Renal cortex interstitium (tissue), 15 donors: ENCODE results near the gene ETNPPL. TPM values are rescaled to one million over a fixed set of nuclear protein-coding genes. Genes with fewer than 3 reads are reported as not detected.

Experiments used
- DNase-seq, 11 donors: peaks; one replicate each; pipeline ENCODE4 v3.0.0-alpha.2; 2013; ENCODE audit warnings: low read depth in 9 of 11, low spot score in 4 of 11; ENCODE audit errors: extremely low read depth in 1 of 11
- long read RNA-seq, 16 experiments: transcript quantifications; one replicate each; lab custom pipeline, GENCODE V29; 2026
- polyA plus RNA-seq, 3 donors: library from polyadenylated mRNA; unstranded; fragments of 120-200 nt; gene quantifications; one replicate each; pipeline ENCODE4 v1.2.1, GENCODE V29; 2013; ENCODE audit not compliant: insufficient read length in 3 of 3

Gene ETNPPL
- polyA plus RNA-seq = under 1 TPM; 0.13 to 0.33 (median 0.24) TPM
- long read RNA-seq, donor 1 = 0 reads
- long read RNA-seq, donor 2 = 0 reads
- long read RNA-seq, donor 3 = 0 reads
- long read RNA-seq, donor 4, partial matches to known transcripts = 0 of 1 reads
- long read RNA-seq, donor 4, other reads (novel, unspliced or antisense) = 0 of 1 reads
- long read RNA-seq, donor 5 = 0 reads
- long read RNA-seq, donor 6 = 0 reads
- long read RNA-seq, donor 7 = 0 reads
- long read RNA-seq, donor 8 = 0 reads
- long read RNA-seq, donor 9 = 0 reads
- long read RNA-seq, donor 10 = 0 reads
- long read RNA-seq, donor 11 = 0 reads
- long read RNA-seq, donor 12 = 0 reads
- long read RNA-seq, donor 13 = 0 reads
- long read RNA-seq, donor 14 = 0 reads
- long read RNA-seq, donor 15 = 0 reads
- long read RNA-seq, donor 16 = 0 reads

DNA sequence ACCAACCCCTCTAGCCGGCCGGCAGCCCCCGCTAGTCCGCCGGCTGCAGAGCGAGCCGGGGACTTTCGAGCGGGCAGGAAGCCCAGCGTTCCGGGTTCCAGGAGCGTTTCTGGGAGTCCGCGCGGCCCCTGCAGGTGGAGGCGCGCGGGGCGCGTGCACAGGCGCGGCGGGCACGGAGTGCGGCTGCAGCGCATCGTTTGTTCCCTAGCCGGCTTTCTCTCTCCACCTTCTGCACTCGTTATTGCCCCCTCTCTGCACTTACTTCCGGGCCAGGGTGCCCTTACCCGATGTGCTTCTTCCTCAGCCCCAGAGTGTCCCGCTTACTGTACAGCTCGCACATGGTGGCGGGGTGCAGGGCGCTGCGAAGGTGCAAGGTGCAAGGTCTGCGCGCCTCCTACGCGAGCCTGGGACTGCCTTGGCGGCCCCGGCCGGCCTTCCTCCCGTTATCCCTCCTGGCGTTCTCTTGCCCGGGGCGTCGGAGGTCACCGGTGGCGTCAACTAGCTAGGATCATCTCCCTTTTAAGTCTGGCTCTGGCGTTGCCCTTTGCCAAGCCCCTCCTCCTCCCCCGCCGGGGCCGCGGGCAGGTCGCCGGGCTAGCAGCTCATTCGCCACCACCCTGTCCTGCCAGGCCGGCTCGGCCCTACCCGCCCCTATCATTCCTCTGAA lies at the start of gene ETNPPL:
Gene ETNPPL, minus strand, starts transcription at position 495 of the 667 bp plus-strand sequence. Its CDS starts 155 bp downstream, at position 340.
- peak in 6 of 11 donors; percentile 21 to 42 (median 32) for DNase-seq

GRCh38 chr4:108811486-108811885 lies 48.6 kb upstream of the ETNPPL start:
- DNase-seq = no peak

GRCh38 chr4:108810087-108810486 lies 47.2 kb upstream of the ETNPPL start:
- no peak for DNase-seq

GRCh38 chr4:108804648-108805273 lies 41.9 kb upstream of the ETNPPL start:
- no peak for DNase-seq

GRCh38 chr4:108799306-108799705 lies 36.5 kb upstream of the ETNPPL start:
- DNase-seq = no peak

DNA sequence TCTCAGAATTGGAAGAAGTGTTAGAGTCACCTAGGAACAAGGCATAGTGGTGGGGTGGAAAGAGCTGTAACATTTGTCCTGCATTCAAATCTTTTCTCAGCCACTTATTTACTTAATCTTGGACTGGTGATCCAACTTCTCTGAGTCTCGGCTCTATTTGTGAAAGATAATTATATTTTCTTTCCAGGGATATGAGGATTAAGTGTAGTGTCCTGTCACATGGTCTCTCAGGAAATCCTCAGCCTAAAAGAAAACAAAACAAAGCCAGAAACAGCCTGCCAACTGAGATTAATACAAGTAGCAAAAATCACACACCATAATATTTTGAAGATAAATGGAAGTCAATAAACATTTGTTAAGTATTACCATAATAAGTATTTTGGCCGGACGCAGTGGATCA lies 33.3 kb upstream of the ETNPPL start:
- no peak for DNase-seq

- DNase-seq = no peak
Observed at GRCh38 chr4:108795733-108796132, 32.9 kb upstream of the ETNPPL start.

GRCh38 chr4:108794136-108794535 lies 31.3 kb upstream of the ETNPPL start:
- no peak for DNase-seq

- no peak for DNase-seq
Observed at GRCh38 chr4:108793415-108793814, 30.6 kb upstream of the ETNPPL start.

- no peak for DNase-seq
Observed at GRCh38 chr4:108788731-108789130, 25.9 kb upstream of the ETNPPL start.

- DNase-seq = no peak
Observed at GRCh38 chr4:108787724-108788123, 24.9 kb upstream of the ETNPPL start.

- no peak for DNase-seq
Observed at GRCh38 chr4:108787106-108787505, 24.3 kb upstream of the ETNPPL start.

DNA sequence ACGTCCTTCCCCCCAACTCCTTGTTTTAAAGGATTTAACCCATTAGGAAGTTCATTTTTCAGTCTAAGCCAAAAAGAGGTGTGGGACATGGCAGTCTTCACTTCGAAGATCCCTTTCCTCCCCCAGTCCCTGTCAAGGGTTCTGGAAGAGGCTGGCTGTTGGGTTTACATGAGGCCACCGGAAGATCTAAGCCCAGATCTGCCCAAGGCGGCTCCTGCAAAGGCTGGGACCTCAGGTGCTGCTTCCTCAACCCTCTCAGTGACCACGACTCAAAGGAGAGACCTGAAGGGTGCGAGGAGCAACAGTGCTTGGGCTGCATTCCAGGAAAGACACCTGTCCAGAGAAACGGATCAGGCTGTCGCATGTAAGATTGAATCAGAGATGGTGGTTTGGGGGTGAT lies 23.5 kb upstream of the ETNPPL start:
- DNase-seq = no peak

DNA sequence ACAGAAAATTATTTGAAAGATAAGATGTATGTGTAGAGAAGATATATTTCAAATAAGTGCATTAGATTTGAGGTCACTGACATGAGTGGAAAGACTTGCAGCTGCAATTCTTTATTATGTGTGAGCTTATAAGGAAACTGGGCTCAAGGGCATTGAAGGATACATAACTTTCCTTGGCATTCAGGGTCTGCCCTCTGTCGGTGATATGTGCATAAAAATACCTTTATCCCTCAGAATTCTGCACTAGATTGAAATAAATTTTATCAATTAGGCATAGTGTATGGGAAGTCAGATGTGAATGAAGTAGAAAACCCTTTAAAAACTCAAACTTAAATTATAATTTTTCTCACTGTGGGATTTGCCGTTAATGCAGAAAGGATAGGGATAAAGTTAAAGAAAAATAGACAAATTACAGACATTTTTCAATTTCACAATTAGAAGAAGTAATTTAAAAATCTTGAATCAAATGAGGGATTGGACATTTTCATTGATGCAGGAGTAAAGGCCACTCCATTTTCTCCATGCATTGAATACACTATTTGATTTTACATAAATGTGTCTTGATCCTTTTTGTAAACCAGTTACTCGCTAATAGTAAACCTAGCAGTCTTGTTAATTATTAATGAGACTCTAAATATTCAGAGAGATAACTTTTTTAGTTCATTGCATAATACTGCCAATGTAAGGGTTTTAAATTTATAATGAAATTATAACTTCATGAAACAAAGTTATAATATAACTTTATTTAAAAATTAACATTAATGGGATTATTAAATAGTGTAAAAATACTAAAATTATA lies 21.0 kb upstream of the ETNPPL start:
- no peak for DNase-seq

- DNase-seq = no peak
Observed at GRCh38 chr4:108779958-108780357, 17.1 kb upstream of the ETNPPL start.

DNA sequence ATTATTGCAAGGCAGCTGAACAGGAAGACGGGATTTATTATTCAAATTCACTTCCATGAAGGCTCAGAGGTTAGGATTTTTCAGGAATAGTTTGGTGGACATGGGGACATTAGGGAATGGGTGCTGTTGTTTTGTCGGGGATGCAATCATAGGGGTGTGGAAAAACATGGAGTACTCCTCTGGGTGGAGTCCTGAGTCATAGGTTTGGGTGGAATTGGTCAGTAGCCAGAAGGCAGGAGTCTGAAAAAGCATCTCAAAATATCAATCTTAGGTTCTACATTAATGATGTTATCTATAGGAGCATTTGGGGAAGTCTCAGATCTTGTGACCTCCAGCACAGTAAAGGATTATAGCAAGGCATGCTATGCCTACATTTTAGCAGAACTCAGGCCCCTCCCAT lies 14.5 kb upstream of the ETNPPL start:
- no peak for DNase-seq

DNA sequence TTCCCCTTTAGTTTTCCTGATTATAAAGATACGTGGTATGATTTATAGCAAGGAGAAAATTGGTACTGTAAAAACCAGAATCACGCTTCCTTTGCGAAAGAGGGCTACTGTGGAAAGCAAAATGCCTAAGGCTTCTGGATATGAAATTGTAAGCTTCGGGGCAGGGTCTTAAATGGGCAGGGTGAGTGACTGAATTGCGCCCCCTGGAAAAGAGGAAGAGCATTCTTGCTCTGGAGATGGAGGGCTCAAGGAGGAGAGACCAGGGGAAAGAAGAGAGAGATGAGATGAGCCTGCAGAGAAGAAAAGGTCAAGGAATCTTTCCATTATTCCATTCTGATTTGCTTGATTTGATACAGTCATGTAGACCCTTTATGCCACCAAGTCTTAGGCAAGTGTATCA lies 13.1 kb upstream of the ETNPPL start:
- no peak for DNase-seq

DNA sequence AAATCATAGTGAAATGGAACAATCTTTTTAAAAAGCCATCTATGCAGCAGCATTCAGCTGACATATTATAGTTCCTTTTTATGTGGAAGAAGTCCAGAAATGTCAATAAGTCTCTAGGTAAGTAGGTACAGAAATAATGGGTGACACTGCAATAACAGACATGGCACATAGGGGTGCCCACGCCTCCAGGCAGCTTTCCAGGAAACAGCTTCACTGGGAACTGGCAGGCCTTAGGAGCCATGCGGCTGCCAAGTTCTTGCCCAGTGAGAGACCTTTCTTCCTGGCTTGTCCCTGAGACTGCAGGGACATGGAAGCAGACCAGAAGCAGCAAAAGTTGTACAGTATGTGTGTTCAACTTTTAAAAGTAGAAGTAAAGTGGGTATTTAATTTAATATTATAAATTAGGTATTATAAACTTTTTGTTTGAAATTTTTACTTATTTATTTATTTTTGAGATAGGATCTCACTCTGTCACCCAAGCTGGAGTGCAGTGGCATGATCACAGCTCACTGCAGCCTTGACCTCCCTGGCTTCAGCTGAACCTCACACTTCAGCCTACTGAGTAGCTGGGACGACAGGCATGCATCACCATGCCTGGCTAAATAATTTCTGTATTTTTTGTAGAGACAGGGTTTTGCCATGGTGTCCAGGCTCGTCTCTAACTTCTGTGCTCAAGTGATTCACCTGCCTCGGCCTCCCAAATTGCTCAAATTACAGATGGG lies 12.1 kb upstream of the ETNPPL start:
- no peak for DNase-seq

DNA sequence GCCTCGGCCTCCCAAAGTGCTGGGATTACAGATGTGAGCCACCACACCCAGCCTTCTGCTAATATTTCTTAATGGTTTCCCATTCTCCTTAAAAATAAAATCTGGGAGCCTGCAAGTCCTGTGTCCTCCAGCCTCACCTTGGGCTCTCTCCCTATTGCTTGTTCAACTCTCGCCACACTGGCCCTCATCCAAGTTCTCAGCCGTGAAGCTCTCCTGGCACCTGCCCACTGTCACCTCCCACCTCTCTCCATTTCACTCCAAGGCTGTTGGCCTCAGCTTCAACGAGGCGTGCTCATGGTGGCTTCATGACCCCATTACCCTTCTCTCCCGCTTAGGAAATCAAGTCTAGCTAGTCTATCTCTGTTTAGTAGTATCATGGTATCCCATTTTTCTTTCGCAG lies 9.5 kb upstream of the ETNPPL start:
- DNase-seq = no peak
